IMR-90 (cell line): Measurements from ENCODE around the gene FBLIM1. TPM values are rescaled to one million over a fixed set of nuclear protein-coding genes. Genes with fewer than 3 reads are reported as not detected.

Experiments used
- ATAC-seq: fragments of 200-7000 bp; cut with Tn5 transposase; 2 replicates; pipeline ENCODE4 v1.9.1; 2020; ENCODE audit warnings: low read depth, mild to moderate bottlenecking, moderate library complexity
- BruUV-seq: library from RNA; stranded (reverse); fragments of 400-500 nt; replicated peaks from 2 replicates; lab custom pipeline; 2021; lab: Mats Ljungman, UMichigan
- CTCF ChIA-PET: fragments of 300-600 bp; formaldehyde crosslinking; extraction: SDS; loops from one replicate; lab custom pipeline; 2021; ENCODE audit warnings: antibody characterized with exemption; lab: Yijun Ruan, JAX
- POLR2A ChIA-PET: fragments of 300-600 bp; sonication (Branson Sonifier 250); formaldehyde crosslinking; loops from one replicate; lab custom pipeline; 2022; ENCODE audit warnings: antibody characterized with exemption; ENCODE audit not compliant: unreplicated experiment; lab: Charles Lee
- DNase-seq: peaks from one replicate; pipeline ENCODE4 v3.0.0; 2013
- H2AFZ ChIP-seq: replicated peaks from 2 replicates; pipeline ENCODE3; 2013; ENCODE audit warnings: low read length, mild to moderate bottlenecking; ENCODE audit not compliant: poor library complexity
- H2AK5ac ChIP-seq: 2 replicates; pipeline ENCODE4 v1.6.1; 2013; ENCODE audit warnings: low read depth, low read length, inconsistent platforms
- H2AK9ac ChIP-seq: replicated peaks from 2 replicates; pipeline ENCODE3; 2013; ENCODE audit warnings: mild to moderate bottlenecking, low read depth, low read length, moderate library complexity; ENCODE audit not compliant: poor library complexity
- H2BK120ac ChIP-seq: 2 replicates; pipeline ENCODE4 v1.6.1; 2013; ENCODE audit warnings: low read depth, low read length, inconsistent platforms
- H2BK15ac ChIP-seq: 3 replicates; pipeline ENCODE4 v1.6.1; 2013; ENCODE audit warnings: low read depth, low read length, inconsistent platforms
- H2BK20ac ChIP-seq: 2 replicates; pipeline ENCODE4 v1.6.1; 2013; ENCODE audit warnings: low read depth, mild to moderate bottlenecking, inconsistent platforms, low read length, moderate library complexity
- H2BK5ac ChIP-seq: 2 replicates; pipeline ENCODE4 v1.6.1; 2013; ENCODE audit warnings: mild to moderate bottlenecking, low read depth, low read length, inconsistent platforms; ENCODE audit not compliant: poor library complexity, severe bottlenecking
- H3K14ac ChIP-seq: replicated peaks from 2 replicates; pipeline ENCODE4 v1.6.1; 2013; ENCODE audit warnings: low read depth, low read length, inconsistent platforms
- H3K18ac ChIP-seq: 2 replicates; pipeline ENCODE4 v1.6.1; 2013; ENCODE audit warnings: low read depth, low read length, control low read depth
- H3K23ac ChIP-seq: 2 replicates; pipeline ENCODE4 v1.6.1; 2013; ENCODE audit warnings: low read depth, low read length, inconsistent platforms
- H3K27ac ChIP-seq: 2 replicates; pipeline ENCODE4 v1.5.1; 2013; ENCODE audit warnings: mild to moderate bottlenecking, control low read depth, low read length; ENCODE audit not compliant: insufficient read depth
- H3K27me3 ChIP-seq: 2 replicates; pipeline ENCODE4 v1.6.1; 2013; ENCODE audit warnings: low read length; ENCODE audit not compliant: control insufficient read depth, insufficient read depth
- H3K36me3 ChIP-seq: 2 replicates; pipeline ENCODE4 v1.6.1; 2013; ENCODE audit warnings: low read length, mixed read lengths; ENCODE audit not compliant: control insufficient read depth, insufficient read depth
- H3K4ac ChIP-seq: 2 replicates; pipeline ENCODE4 v1.6.1; 2013; ENCODE audit warnings: low read depth, low read length, inconsistent platforms
- H3K4me1 ChIP-seq: 2 replicates; pipeline ENCODE4 v1.6.1; 2013; ENCODE audit warnings: low read length, mixed read lengths; ENCODE audit not compliant: control insufficient read depth, insufficient read depth
- H3K4me2 ChIP-seq: 2 replicates; pipeline ENCODE4 v1.6.1; 2013; ENCODE audit warnings: low read depth, mild to moderate bottlenecking, control low read depth, low read length, moderate library complexity
- H3K4me3 ChIP-seq: 2 replicates; pipeline ENCODE4 v1.5.1; 2013; ENCODE audit warnings: low read depth, mild to moderate bottlenecking, control low read depth, low read length, moderate library complexity; ENCODE audit not compliant: insufficient read depth
- H3K56ac ChIP-seq: 2 replicates; pipeline ENCODE4 v1.6.1; 2013; ENCODE audit warnings: low read length, inconsistent platforms; ENCODE audit not compliant: insufficient read depth; ENCODE audit errors: extremely low read depth
- H3K79me1 ChIP-seq, 2 experiments: 2 replicates each; pipeline ENCODE4 v1.6.1; 2013; ENCODE audit warnings: low read length in 2 of 2, inconsistent platforms in 1 of 2, low read depth in 1 of 2
- H3K9ac ChIP-seq: 2 replicates; pipeline ENCODE4 v1.6.1; 2013; ENCODE audit warnings: low read depth, low read length, control low read depth
- H3K9me1 ChIP-seq: 2 replicates; pipeline ENCODE4 v1.6.1; 2013; ENCODE audit warnings: low read length, inconsistent platforms; ENCODE audit not compliant: insufficient read depth
- H3K9me3 ChIP-seq: 2 replicates; pipeline ENCODE4 v1.6.1; 2013; ENCODE audit warnings: low read length; ENCODE audit not compliant: control insufficient read depth, insufficient read depth
- H4K20me1 ChIP-seq: 2 replicates; pipeline ENCODE4 v1.6.1; 2013; ENCODE audit warnings: low read length, inconsistent platforms; ENCODE audit not compliant: insufficient read depth
- H4K5ac ChIP-seq: 2 replicates; pipeline ENCODE4 v1.6.1; 2013; ENCODE audit warnings: mild to moderate bottlenecking, low read depth, low read length, control low read depth
- H4K8ac ChIP-seq, 2 experiments: 2 replicates each; pipeline ENCODE4 v1.6.1; 2013; ENCODE audit warnings: low read depth in 2 of 2, low read length in 2 of 2, control low read depth in 1 of 2, inconsistent platforms in 1 of 2
- H4K91ac ChIP-seq: 2 replicates; pipeline ENCODE4 v1.6.1; 2013; ENCODE audit warnings: low read depth, low read length, inconsistent platforms; ENCODE audit not compliant: insufficient read depth
- CEBPB ChIP-seq: IDR thresholded peaks from 2 replicates; pipeline ENCODE4 v1.6.1; 2012; ENCODE audit warnings: low read depth, low read length, improper control_type of control experiment
- FOS ChIP-seq: fragments of 150-350 bp; IDR thresholded peaks from 2 replicates; pipeline ENCODE4 v1.6.1; 2016; ENCODE audit warnings: low read depth, low read length
- MAZ ChIP-seq: IDR thresholded peaks from 2 replicates; pipeline ENCODE4 v1.6.1; 2012; ENCODE audit warnings: low read depth, mild to moderate bottlenecking, low read length, improper control_type of control experiment, moderate library complexity, borderline replicate concordance
- WGBS, 2 experiments: methylation state at CpG; one replicate each; pipeline versions ENCODE4 v1.1.5 to v1.1.7; 2013; ENCODE audit warnings: missing lambda C conversion rate in 2 of 2; ENCODE audit not compliant: insufficient read length in 1 of 2; ENCODE audit errors: extremely low coverage in 2 of 2; 5-methylcytosine and 5-hydroxymethylcytosine counted together
- dilution Hi-C: fragments of 300-500 bp; cut with HindIII; formaldehyde crosslinking; loops from one replicate; pipeline ENCODE4 v1.14.3; 2018; ENCODE audit warnings: low sequenced_read_pairs; ENCODE audit not compliant: unreplicated experiment
- in situ Hi-C: fragments of 300-500 bp; cut with MboI; formaldehyde crosslinking; loops from 3 replicates; pipeline ENCODE4 v1.14.3; 2019; ENCODE audit warnings: low sequenced_read_pairs, inconsistent platforms, mixed read lengths
- intact Hi-C: fragments of 100-400 bp; cut with micrococcal nuclease; formaldehyde crosslinking; loops from 2 replicates; pipeline ENCODE4 v1.10.0; 2022
- polyA plus RNA-seq, 3 experiments: library from polyadenylated mRNA; depleted of rRNA; stranded (reverse); fragments of >200 nt; gene quantifications; 2 replicates each; pipeline ENCODE4 v1.2.3, GENCODE V29; 2012; ENCODE audit warnings: low replicate concordance in 1 of 3
- total RNA-seq: library from RNA; depleted of rRNA; stranded (reverse); fragments of >200 nt; gene quantifications from 2 replicates; pipeline ENCODE4 v1.2.3, GENCODE V29; 2012

FBLIM1 gene
- total and polyA plus RNA-seq, 2 of the 4 experiments (the other 2 are of a cell fraction): 52.2 to 140 TPM

GRCh38 chr1:15816674-15817073 is 58.1 kb downstream of the FBLIM1 start:
- Histone ChIP-seq H2BK20ac (no peak overlapping the region), H3K9me1 (no peaks in the 10 kb centered on the region), H3K36me3 (no peaks in the 10 kb centered on the region), H3K4me2 (no peak overlapping the region), H3K4ac (no peak overlapping the region), H3K4me3 (no peak overlapping the region), H2AK5ac (no peak overlapping the region), H2BK120ac (no peak overlapping the region), H3K4me1 (no peaks in the 10 kb centered on the region), H3K56ac (no peak overlapping the region), H4K91ac (no peak overlapping the region), H2BK5ac (no peak overlapping the region), H3K27me3 (no peaks in the 10 kb centered on the region), H3K9ac (no peak overlapping the region), H4K5ac (no peak overlapping the region), H3K27ac (no peak overlapping the region), H3K9me3 (no peaks in the 10 kb centered on the region), H3K23ac (no peak overlapping the region), H4K20me1 (no peaks in the 10 kb centered on the region), H3K18ac (no peak overlapping the region), H2AK9ac (no peak overlapping the region), H4K8ac (no peak overlapping the region), H3K79me1 (no peaks in the 10 kb centered on the region), H2BK15ac (no peak overlapping the region), H2AFZ (no peak overlapping the region), H3K14ac (no peak overlapping the region)
- no peak for ATAC-seq
- ChIA-PET CTCF (interaction anchor here (1.9 kb wide), 1 partner anchor 133 kb away, joined by 4 read pairs; no protein-coding TSS in a partner anchor), POLR2A (no interaction called here)
- dilution Hi-C loops (no loop called here), in situ Hi-C loops (loop anchor here (5.0 kb wide), 1 partner anchor 181 kb away; no protein-coding TSS in a partner anchor), intact Hi-C loops (loop anchor here (5.0 kb wide), 1 partner anchor 111 kb away; no protein-coding TSS in a partner anchor)
- no peak for DNase-seq
- BruUV-seq: no TSS peak
- TF ChIP-seq CEBPB (no peak), MAZ (no peak), FOS (no peak)
- 100% methylated on average over 1 of the region's 5 CpGs; no CpG with 5 or more reads in 1 of the 2 experiments for WGBS, 2 experiments
